Skeletal muscle tissue (tissue), 4 donors: Measurements from ENCODE around the gene SULT1C2. TPM values are rescaled to one million over a fixed set of nuclear protein-coding genes. Genes with fewer than 3 reads are reported as not detected.

Experiments
- H3K27ac ChIP-seq: one replicate; pipeline ENCODE4 v1.7.0; 2013; ENCODE audit warnings: mild to moderate bottlenecking, low read depth, low read length, inconsistent platforms
- H3K27me3 ChIP-seq, 3 donors: one replicate each; pipeline ENCODE4 v1.7.0; 2013; ENCODE audit warnings: low read length in 3 of 3; ENCODE audit not compliant: control insufficient read depth in 3 of 3, insufficient read depth in 3 of 3
- H3K36me3 ChIP-seq, 3 donors: one replicate each; pipeline ENCODE4 v1.7.0; 2013; ENCODE audit warnings: low read length in 3 of 3; ENCODE audit not compliant: control insufficient read depth in 3 of 3, insufficient read depth in 3 of 3
- H3K4me1 ChIP-seq, 3 donors: one replicate each; pipeline ENCODE4 v1.7.0; 2013; ENCODE audit warnings: low read length in 3 of 3, mild to moderate bottlenecking in 3 of 3; ENCODE audit not compliant: control insufficient read depth in 3 of 3, insufficient read depth in 3 of 3
- H3K4me3 ChIP-seq, 3 donors: one replicate each; pipeline ENCODE4 v1.7.0; 2013; ENCODE audit warnings: low read length in 3 of 3
- H3K9ac ChIP-seq, 3 donors: one replicate each; pipeline ENCODE4 v1.7.0; 2013; ENCODE audit warnings: low read length in 3 of 3, mild to moderate bottlenecking in 3 of 3, moderate library complexity in 2 of 3, low read depth in 1 of 3
- H3K9me3 ChIP-seq, 3 donors: one replicate each; pipeline ENCODE4 v1.7.0; 2013; ENCODE audit warnings: low read length in 3 of 3; ENCODE audit not compliant: control insufficient read depth in 3 of 3
- total RNA-seq: library from RNA; depleted of rRNA; stranded (reverse); fragments of >200 nt; gene quantifications from one replicate; pipeline ENCODE4 v1.2.3, GENCODE V29; 2014
- donor health status: Osteomylitis.

SULT1C2 gene
- total RNA-seq, 1 donor from 2014 or later, result 1.0 TPM

GRCh38 chr2:108285616-108286015, 3.1 kb upstream of the SULT1C2 start:
- H3K27ac ChIP-seq, result no peak overlapping the region
- H3K4me1 ChIP-seq, result no peaks in the 10 kb centered on the region
- H3K9ac ChIP-seq, result no peak overlapping the region
- no peaks in the 10 kb centered on the region for H3K36me3 ChIP-seq
- peaks cover 0 to 2% (median 0%) of the 10 kb centered on the region in 3 donors for H3K27me3 ChIP-seq
- no peak overlapping the region for H3K4me3 ChIP-seq
- H3K9me3 ChIP-seq, result no peaks in the 10 kb centered on the region

- no peaks in the 10 kb centered on the region for H3K36me3 ChIP-seq
- no peak overlapping the region for H3K27ac ChIP-seq
- no peaks in the 10 kb centered on the region for H3K4me1 ChIP-seq
- no peak overlapping the region for H3K9ac ChIP-seq
- peaks cover 0 to 2% (median 0%) of the 10 kb centered on the region in 3 donors for H3K27me3 ChIP-seq
- H3K4me3 ChIP-seq, result no peak overlapping the region
- no peaks in the 10 kb centered on the region for H3K9me3 ChIP-seq
These were observed 1.5 kb upstream of the SULT1C2 start for GRCh38 chr2:108287169-108287568.

- no peaks in the 10 kb centered on the region for H3K9me3 ChIP-seq
- no peaks in the 10 kb centered on the region for H3K27me3 ChIP-seq
- no peak overlapping the region for H3K27ac ChIP-seq
- H3K36me3 ChIP-seq, result no peaks in the 10 kb centered on the region
- no peak overlapping the region for H3K9ac ChIP-seq
- H3K4me1 ChIP-seq, result no peaks in the 10 kb centered on the region
- H3K4me3 ChIP-seq, result no peak overlapping the region
These were observed 5.2 kb downstream of the SULT1C2 start for GRCh38 chr2:108293850-108294249.

- Histone ChIP-seq H3K27ac (no peak overlapping the region), H3K4me3 (no peak overlapping the region), H3K36me3 (no peaks in the 10 kb centered on the region), H3K9ac (no peak overlapping the region), H3K9me3 (no peaks in the 10 kb centered on the region), H3K4me1 (no peaks in the 10 kb centered on the region), H3K27me3 (no peaks in the 10 kb centered on the region)
These were observed 8.9 kb downstream of the SULT1C2 start for GRCh38 chr2:108297436-108298141.

GRCh38 chr2:108301558-108301957, 12.9 kb downstream of the SULT1C2 start:
- H3K36me3 ChIP-seq, result no peaks in the 10 kb centered on the region
- no peak overlapping the region for H3K9ac ChIP-seq
- H3K27ac ChIP-seq, result no peak overlapping the region
- no peak overlapping the region for H3K4me3 ChIP-seq
- no peaks in the 10 kb centered on the region for H3K9me3 ChIP-seq
- H3K4me1 ChIP-seq, result no peaks in the 10 kb centered on the region
- no peaks in the 10 kb centered on the region for H3K27me3 ChIP-seq

GRCh38 chr2:108304975-108305374, 16.3 kb downstream of the SULT1C2 start:
- no peaks in the 10 kb centered on the region for H3K9me3 ChIP-seq
- H3K27ac ChIP-seq, result no peak overlapping the region
- no peak overlapping the region for H3K4me3 ChIP-seq

GRCh38 chr2:108305901-108306300, 17.2 kb downstream of the SULT1C2 start:
- H3K4me3 ChIP-seq, result no peak overlapping the region
- H3K4me1 ChIP-seq, result no peaks in the 10 kb centered on the region
- H3K27ac ChIP-seq, result no peak overlapping the region
- H3K9me3 ChIP-seq, result no peaks in the 10 kb centered on the region
- H3K9ac ChIP-seq, result no peak overlapping the region
- H3K36me3 ChIP-seq, result no peaks in the 10 kb centered on the region
- H3K27me3 ChIP-seq, result no peaks in the 10 kb centered on the region

More at GRCh38 chr2:108304975-108305374, 16.3 kb downstream of the SULT1C2 start:
- H3K4me1 ChIP-seq, result no peaks in the 10 kb centered on the region
- H3K9ac ChIP-seq, result no peak overlapping the region
- no peaks in the 10 kb centered on the region for H3K36me3 ChIP-seq
- H3K27me3 ChIP-seq, result no peaks in the 10 kb centered on the region

- no peaks in the 10 kb centered on the region for H3K36me3 ChIP-seq
- H3K9me3 ChIP-seq, result no peaks in the 10 kb centered on the region
- no peak overlapping the region for H3K4me3 ChIP-seq
- H3K27me3 ChIP-seq, result no peaks in the 10 kb centered on the region
- no peak overlapping the region for H3K27ac ChIP-seq
- no peak overlapping the region for H3K9ac ChIP-seq
- no peaks in the 10 kb centered on the region for H3K4me1 ChIP-seq
These were observed 21.2 kb downstream of the SULT1C2 start for GRCh38 chr2:108309903-108310302.

- H3K27me3 ChIP-seq, result no peaks in the 10 kb centered on the region
- H3K9me3 ChIP-seq, result no peaks in the 10 kb centered on the region
- no peak overlapping the region for H3K9ac ChIP-seq
- no peaks in the 10 kb centered on the region for H3K4me1 ChIP-seq
- no peak overlapping the region for H3K4me3 ChIP-seq
- no peak overlapping the region for H3K27ac ChIP-seq
- no peaks in the 10 kb centered on the region for H3K36me3 ChIP-seq
These were observed 26.0 kb downstream of the SULT1C2 start for GRCh38 chr2:108314586-108315296.

- Histone ChIP-seq H3K36me3 (no peaks in the 10 kb centered on the region), H3K27me3 (no peaks in the 10 kb centered on the region), H3K9ac (no peak overlapping the region), H3K4me1 (no peaks in the 10 kb centered on the region), H3K9me3 (no peaks in the 10 kb centered on the region), H3K27ac (no peak overlapping the region), H3K4me3 (no peak overlapping the region)
These were observed 26.8 kb downstream of the SULT1C2 start for GRCh38 chr2:108315444-108315934.
